ENCODE measurements around the gene NCOA1. TPM values are rescaled to one million over a fixed set of nuclear protein-coding genes. Genes with fewer than 3 reads are reported as not detected.
A peak's percentile ranks its signal among the peaks of the same experiment; 100 is the strongest.

NCOA1 gene
- total and polyA plus RNA-seq, 7 donors, result 12.8 to 78.1 (median 44.2) TPM

GRCh38 chr2:24457696-24458386 is 33.2 kb upstream of the NCOA1 start:
- TF ChIP-seq CTCF (IDR thresholded peaks at IDR 0.05), result no peak
- DNase-seq, result no peak
- H3K36me3 ChIP-seq (ENCODE audit: insufficient read depth in 1 of 2, low read depth in 1 of 2), result no peaks in the 10 kb centered on the region
- H3K4me3 ChIP-seq, result no peak overlapping the region
- intact Hi-C loops (cut with DNase I), result loop anchor here in 1 of 2 donors (2.0 to 5.0 kb wide), 4 partner anchors 23 to 47 kb away; partner anchors contain the start of gene NCOA1
- 86 to 90% (median 87%) methylated on average over 5 of the region's 5 CpGs for WGBS, 3 donors
- ATAC-seq, result no peak
- H3K27me3 ChIP-seq (ENCODE audit: insufficient read depth in 3 of 3, low read length in 2 of 3), result no peaks in the 10 kb centered on the region
- peak overlapping the region; percentile 84 for H3K27ac ChIP-seq
- H3K9me3 ChIP-seq, result no peaks in the 10 kb centered on the region
- peaks cover 29% of the 10 kb centered on the region for H3K4me1 ChIP-seq

- Histone ChIP-seq H3K27ac (no peak overlapping the region), H3K4me1 (peaks cover 17% of the 10 kb centered on the region), H3K4me3 (no peak overlapping the region), H3K27me3 (ENCODE audit: insufficient read depth in 3 of 3, low read length in 2 of 3) (no peaks in the 10 kb centered on the region), H3K36me3 (ENCODE audit: insufficient read depth in 1 of 2, low read depth in 1 of 2) (no peaks in the 10 kb centered on the region), H3K9me3 (no peaks in the 10 kb centered on the region)
- ATAC-seq, result peak; percentile 54 to 67 (median 58)
- peak; percentile 25 to 69 for DNase-seq
- WGBS, 3 donors, result 67 to 82% (median 74%) methylated on average over 5 of the region's 5 CpGs
- no peak for TF ChIP-seq CTCF (IDR thresholded peaks at IDR 0.05)
- intact Hi-C loops (cut with DNase I), result loop anchor here (2.0 to 5.0 kb wide), 2 partner anchors 37 to 49 kb away; no protein-coding TSS in a partner anchor
Measured at GRCh38 chr2:24459224-24460161, 31.6 kb upstream of the NCOA1 start.

- WGBS, 3 donors, result 74 to 87% (median 76%) methylated on average over 2 of the region's 2 CpGs
- no peak overlapping the region for H3K27ac ChIP-seq
- no peaks in the 10 kb centered on the region for H3K9me3 ChIP-seq
- no peaks in the 10 kb centered on the region for H3K27me3 ChIP-seq (ENCODE audit: insufficient read depth in 3 of 3, low read length in 2 of 3)
- H3K4me3 ChIP-seq, result no peak overlapping the region
- no peak for DNase-seq
- no peaks in the 10 kb centered on the region for H3K36me3 ChIP-seq (ENCODE audit: insufficient read depth in 1 of 2, low read depth in 1 of 2)
- no peak for TF ChIP-seq CTCF (IDR thresholded peaks at IDR 0.05)
- intact Hi-C loops (cut with DNase I), result loop anchor here in 1 of 2 donors (5.0 kb wide), 1 partner anchor 39 kb away; no protein-coding TSS in a partner anchor
- ATAC-seq, result no peak
- H3K4me1 ChIP-seq, result peaks cover 9% of the 10 kb centered on the region
Measured at GRCh38 chr2:24461685-24462084, 29.4 kb upstream of the NCOA1 start.

- intact Hi-C loops (cut with DNase I), result loop anchor here in 1 of 2 donors (5.0 kb wide), 1 partner anchor 41 kb away; no protein-coding TSS in a partner anchor
- Histone ChIP-seq H3K4me3 (no peak overlapping the region), H3K36me3 (ENCODE audit: insufficient read depth in 1 of 2, low read depth in 1 of 2) (no peaks in the 10 kb centered on the region), H3K27ac (no peak overlapping the region), H3K27me3 (ENCODE audit: insufficient read depth in 3 of 3, low read length in 2 of 3) (no peaks in the 10 kb centered on the region), H3K4me1 (no peaks in the 10 kb centered on the region), H3K9me3 (no peaks in the 10 kb centered on the region)
- DNase-seq (no peak), ATAC-seq (no peak)
- no peak for TF ChIP-seq CTCF (IDR thresholded peaks at IDR 0.05)
- WGBS, 3 donors, result 57 to 70% (median 67%) methylated on average over 1 of the region's 1 CpG
Measured at GRCh38 chr2:24463271-24463670, 27.8 kb upstream of the NCOA1 start.
